Esophagus muscularis mucosa (tissue), 4 donors: ENCODE results near the gene SPDYE18. TPM values are rescaled to one million over a fixed set of nuclear protein-coding genes. Genes with fewer than 3 reads are reported as not detected.
A peak's percentile ranks its signal among the peaks of the same experiment; 100 is the strongest.
"Not testable (repeated sequence)": the region's sequence is repeated elsewhere in the genome, so short reads cannot be mapped to it uniquely, and the experiment has no call there.

Source experiments
- DNase-seq: peaks from one replicate; pipeline ENCODE4 v3.0.0-alpha.2; 2017; ENCODE audit errors: extremely low spot score
- H3K27ac ChIP-seq, 4 donors: fragments of 200-600 bp; sonication (generic); replicated peaks in 1 of 4; 1 replicate in 3 of 4; 2 replicates in 1 of 4; pipeline ENCODE4 v1.5.1; 2016 to 2019; ENCODE audit warnings: mild to moderate bottlenecking in 1 of 4
- H3K27me3 ChIP-seq, 4 donors: fragments of 200-600 bp; sonication (generic); one replicate each; pipeline versions ENCODE4 v1.5.1 to v1.6.0; 2016 to 2019
- H3K36me3 ChIP-seq, 4 donors: fragments of 200-600 bp; sonication (generic); one replicate each; pipeline ENCODE4 v1.5.1; 2016 to 2019
- H3K4me1 ChIP-seq, 4 donors: fragments of 200-600 bp; sonication (generic); one replicate each; pipeline ENCODE4 v1.5.1; 2016 to 2019
- H3K4me3 ChIP-seq, 4 donors: fragments of 200-600 bp; sonication (generic); 1 replicate in 2 of 4; 2 replicates in 2 of 4; pipeline ENCODE4 v1.5.1; 2016 to 2019; ENCODE audit warnings: mild to moderate bottlenecking in 4 of 4, moderate library complexity in 1 of 4
- H3K9me3 ChIP-seq, 4 donors: fragments of 200-600 bp; sonication (generic); 1 replicate in 3 of 4; 2 replicates in 1 of 4; pipeline ENCODE4 v1.5.1; 2016 to 2019
- WGBS: methylation state at CpG from one replicate; pipeline ENCODE4 v1.1.5; 2018; 5-methylcytosine and 5-hydroxymethylcytosine counted together
- intact Hi-C: fragments of 100-400 bp; cut with DNase I; formaldehyde crosslinking; loops from one replicate; pipeline ENCODE4 v1.15.1; 2023
- total RNA-seq, 4 donors: library from RNA; depleted of rRNA; stranded (reverse); fragments of >200 nt; gene quantifications; one replicate each; pipeline versions ENCODE4 v1.1.0 to v1.2.1, GENCODE V29; 2016

Gene SPDYE18, protein sequence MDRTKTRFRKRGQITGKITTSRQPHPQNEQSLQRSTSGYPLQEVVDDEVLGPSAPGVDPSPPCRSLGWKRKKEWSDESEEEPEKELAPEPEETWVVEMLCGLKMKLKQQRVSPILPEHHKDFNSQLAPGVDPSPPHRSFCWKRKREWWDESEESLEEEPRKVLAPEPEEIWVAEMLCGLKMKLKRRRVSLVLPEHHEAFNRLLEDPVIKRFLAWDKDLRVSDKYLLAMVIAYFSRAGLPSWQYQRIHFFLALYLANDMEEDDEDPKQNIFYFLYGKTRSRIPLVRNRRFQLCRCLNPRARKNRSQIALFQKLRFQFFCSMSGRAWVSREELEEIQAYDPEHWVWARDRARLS
- 1 to 10 TPM in 2 of 4 donors, under 1 TPM in 2; 0.32 to 2.8 (median 1.0) TPM for total RNA-seq

DNA sequence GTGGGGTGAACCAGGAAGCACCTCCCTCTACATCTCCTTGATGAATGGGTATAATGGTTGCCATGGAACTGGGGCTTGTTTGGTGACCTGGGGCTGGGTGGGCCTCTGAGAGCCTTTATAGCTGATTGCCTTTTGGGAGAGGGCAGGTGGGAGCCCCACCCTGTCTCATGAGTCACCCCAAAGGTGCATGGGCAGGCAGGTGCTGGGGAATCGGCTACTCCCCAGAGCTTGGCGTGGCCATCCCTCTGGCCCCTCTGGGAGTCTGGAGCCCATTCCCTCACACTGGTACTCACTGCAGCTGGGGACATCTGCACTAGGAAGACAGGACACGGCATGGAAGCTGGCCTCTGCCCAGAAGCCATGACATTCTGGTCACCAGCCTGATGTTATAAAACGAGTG, at the start of gene SPDYE18:
SPDYE18 (minus strand) TSS at position 2 of the 400 bp plus-strand sequence. CDS start 2,046 bp downstream, outside the sequence.
- H3K4me3 ChIP-seq, H3K9me3 ChIP-seq, H3K27me3 ChIP-seq, DNase-seq, intact Hi-C loops, H3K27ac ChIP-seq, H3K4me1 ChIP-seq: not testable (repeated sequence)
- peaks cover 0 to 17% (median 2%) of the 10 kb centered on the region in 4 donors for H3K36me3 ChIP-seq
- WGBS, result 90% methylated on average over 2 of the region's 4 CpGs

DNA sequence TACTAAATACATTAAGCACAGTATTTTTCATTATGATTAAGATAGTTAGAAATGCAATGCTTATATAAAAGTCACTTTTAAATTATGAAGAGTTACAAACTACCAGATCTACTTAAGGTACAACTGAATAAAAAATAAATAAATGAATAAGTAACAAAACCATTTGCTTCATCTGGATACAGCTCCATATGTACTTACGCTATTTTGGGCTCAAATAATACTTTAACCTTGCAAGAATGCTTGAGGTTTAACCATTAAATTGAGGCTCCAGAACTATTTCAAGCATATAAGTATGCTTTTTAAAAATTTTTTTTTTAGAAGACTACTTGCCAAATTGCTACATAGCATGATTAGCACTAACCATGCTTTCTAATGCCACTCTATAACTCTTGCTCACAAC, 46.0 kb upstream of the SPDYE18 start:
- H3K27me3 ChIP-seq, H3K9me3 ChIP-seq, H3K4me3 ChIP-seq, H3K27ac ChIP-seq, H3K36me3 ChIP-seq, intact Hi-C loops, DNase-seq: not testable (repeated sequence)
- 68% methylated on average over 1 of the region's 1 CpG for WGBS
- peaks cover 3 to 27% (median 18%) of the 10 kb centered on the region in 4 donors for H3K4me1 ChIP-seq

DNA sequence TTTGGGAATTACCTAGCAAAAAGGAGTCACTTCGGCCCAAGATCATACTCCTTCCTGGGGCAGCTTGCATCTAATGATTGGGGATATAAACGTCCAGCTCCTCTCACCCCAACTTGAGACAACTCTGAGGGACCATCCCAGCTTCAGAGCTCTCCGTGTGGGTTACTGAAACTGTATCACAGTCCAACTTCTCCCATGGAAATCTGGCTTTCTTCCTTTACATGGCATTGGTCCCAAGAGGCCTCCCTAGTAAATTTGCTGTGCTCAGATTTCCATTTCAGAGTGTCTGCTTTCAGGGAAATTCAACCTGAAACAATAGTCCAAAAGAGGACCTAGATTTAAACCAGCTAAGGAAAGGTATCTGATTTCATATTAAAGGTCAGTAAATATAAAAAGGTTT, 45.3 kb upstream of the SPDYE18 start:
- Histone ChIP-seq H3K4me1 (peaks cover 3 to 27% (median 18%) of the 10 kb centered on the region in 4 donors), H3K27ac (peak overlapping the region; percentile 47 to 57 (median 56))
- H3K27me3 ChIP-seq, H3K9me3 ChIP-seq, intact Hi-C loops, H3K36me3 ChIP-seq, H3K4me3 ChIP-seq, DNase-seq: not testable (repeated sequence)
- WGBS, result 47% methylated on average over 3 of the region's 3 CpGs

DNA sequence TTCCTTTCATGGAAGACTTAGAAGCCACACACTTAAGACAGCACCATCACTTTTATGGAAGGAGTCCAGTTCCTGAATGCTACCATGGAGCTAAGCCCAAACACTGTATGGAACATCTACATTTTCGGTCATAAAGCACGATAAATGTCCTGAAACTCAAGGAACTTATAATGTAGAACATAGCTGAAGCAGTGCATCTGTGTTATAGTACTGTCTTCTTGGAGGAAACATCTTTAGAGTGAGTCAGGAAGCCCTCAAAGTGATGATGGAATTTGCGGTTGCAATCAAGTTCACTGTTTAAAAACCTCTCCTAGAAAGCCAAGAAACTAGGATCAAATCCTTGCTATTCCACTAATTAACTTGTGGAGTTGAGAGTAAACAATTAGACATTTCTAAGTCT, 43.5 kb upstream of the SPDYE18 start:
- H3K27ac ChIP-seq, DNase-seq, H3K9me3 ChIP-seq, H3K36me3 ChIP-seq, intact Hi-C loops, H3K4me3 ChIP-seq, H3K27me3 ChIP-seq: not testable (repeated sequence)
- WGBS, result 68% methylated on average over 3 of the region's 3 CpGs
- peaks cover 3 to 22% (median 14%) of the 10 kb centered on the region in 4 donors for H3K4me1 ChIP-seq

DNA sequence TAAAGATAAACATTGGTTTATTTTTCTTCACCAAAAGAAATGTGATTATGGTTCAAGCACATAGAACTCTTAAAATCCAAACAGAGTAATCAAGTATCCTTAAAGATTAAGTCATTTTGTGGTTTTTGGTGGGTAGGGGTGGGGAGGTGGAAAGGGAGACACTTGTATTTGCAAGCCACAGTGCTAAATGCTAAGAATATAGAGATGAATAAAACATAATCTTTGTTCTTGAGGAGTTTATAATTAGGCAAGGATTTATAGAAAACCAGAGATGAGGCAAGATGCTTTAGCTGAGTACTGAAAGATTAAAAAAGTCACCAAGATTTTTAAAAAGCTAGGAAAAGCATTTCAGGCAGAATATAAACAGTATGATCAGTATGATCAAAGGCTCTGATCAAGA, 40.3 kb upstream of the SPDYE18 start:
- H3K4me1 ChIP-seq, H3K9me3 ChIP-seq, intact Hi-C loops, DNase-seq, H3K27me3 ChIP-seq, H3K36me3 ChIP-seq, H3K4me3 ChIP-seq, H3K27ac ChIP-seq: not testable (repeated sequence)

DNA sequence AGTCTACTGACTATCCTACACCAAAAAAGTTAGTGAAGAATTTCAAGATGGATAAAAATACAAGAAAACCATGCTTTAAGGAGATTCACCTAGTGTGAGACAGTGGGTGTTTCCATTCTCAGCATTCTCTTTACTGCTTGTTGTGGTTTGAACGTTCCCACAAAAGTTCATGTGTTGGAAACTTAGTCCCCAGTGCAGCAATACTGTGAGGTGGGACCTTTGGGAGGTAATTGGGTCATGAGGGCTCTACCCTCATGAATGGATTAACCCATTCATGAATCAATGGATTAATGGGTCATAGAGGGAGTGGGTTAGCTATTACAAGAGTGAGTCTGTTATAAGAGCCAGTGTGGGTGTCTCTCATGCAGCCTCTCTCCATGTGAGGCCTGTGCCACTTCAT, 38.8 kb upstream of the SPDYE18 start:
- intact Hi-C loops, H3K9me3 ChIP-seq, H3K27ac ChIP-seq, H3K4me3 ChIP-seq, H3K36me3 ChIP-seq, H3K4me1 ChIP-seq, DNase-seq, H3K27me3 ChIP-seq: not testable (repeated sequence)
- WGBS, result 88% methylated on average over 1 of the region's 1 CpG

DNA sequence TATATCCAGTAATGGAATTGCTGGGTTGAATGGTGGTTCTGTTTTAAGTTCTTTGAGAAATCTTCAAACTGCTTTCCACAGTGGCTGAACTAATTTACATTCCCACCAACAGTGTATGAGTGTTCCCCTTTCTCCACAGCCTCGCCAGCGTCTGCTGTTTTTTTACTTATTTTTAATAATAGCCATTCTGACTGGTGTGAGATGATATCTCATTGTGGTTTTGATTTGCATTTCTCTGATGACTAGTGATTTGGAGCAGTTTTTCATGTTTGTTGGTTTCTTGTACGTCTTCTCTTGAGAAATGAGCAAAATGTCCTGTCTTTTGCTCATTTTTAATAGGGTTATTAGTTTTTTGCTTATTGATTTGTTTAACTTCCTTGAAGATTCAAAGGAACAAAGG, 38.1 kb upstream of the SPDYE18 start:
- DNase-seq, intact Hi-C loops, H3K4me3 ChIP-seq, H3K27me3 ChIP-seq, H3K9me3 ChIP-seq, H3K4me1 ChIP-seq, H3K36me3 ChIP-seq, H3K27ac ChIP-seq: not testable (repeated sequence)
- WGBS, result 100% methylated on average over 1 of the region's 3 CpGs

- H3K4me3 ChIP-seq, H3K4me1 ChIP-seq, intact Hi-C loops, H3K9me3 ChIP-seq, DNase-seq, H3K27me3 ChIP-seq, H3K27ac ChIP-seq: not testable (repeated sequence)
- WGBS, result 40% methylated on average over 2 of the region's 2 CpGs
- peaks cover 0 to 12% (median 5%) of the 10 kb centered on the region in 4 donors for H3K36me3 ChIP-seq
Measured at GRCh38 chr7:77092301-77092700, 29.9 kb upstream of the SPDYE18 start.

GRCh38 chr7:77082192-77082591, 19.8 kb upstream of the SPDYE18 start:
- H3K36me3 ChIP-seq, H3K4me3 ChIP-seq, intact Hi-C loops, DNase-seq, H3K27me3 ChIP-seq, H3K4me1 ChIP-seq, H3K9me3 ChIP-seq, H3K27ac ChIP-seq: not testable (repeated sequence)
- 100% methylated on average over 1 of the region's 1 CpG for WGBS

- 77% methylated on average over 2 of the region's 2 CpGs for WGBS
- intact Hi-C loops, result not testable (repeated sequence)
Measured at GRCh38 chr7:77080236-77080635, 17.9 kb upstream of the SPDYE18 start.

DNA sequence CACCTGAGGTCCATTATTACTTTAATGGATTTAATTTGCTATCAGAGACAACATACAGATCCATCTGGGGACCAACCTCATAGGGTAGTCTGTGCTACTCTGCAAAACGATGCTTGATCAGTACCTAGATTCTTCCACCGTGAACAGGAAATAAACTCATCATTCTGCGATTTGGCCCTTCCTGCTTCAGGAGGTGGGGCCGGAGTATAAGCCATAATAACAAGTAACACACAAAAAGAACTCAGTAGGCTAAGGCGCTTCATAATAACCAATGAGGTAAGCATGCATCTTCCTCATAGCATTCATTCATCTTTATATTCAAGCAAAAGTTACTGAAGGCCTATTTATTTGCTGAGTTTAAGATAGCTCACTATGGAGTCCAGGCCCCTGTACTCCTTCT, 17.3 kb upstream of the SPDYE18 start:
- H3K4me3 ChIP-seq, H3K27ac ChIP-seq, H3K9me3 ChIP-seq, H3K4me1 ChIP-seq, H3K27me3 ChIP-seq, H3K36me3 ChIP-seq, intact Hi-C loops, DNase-seq: not testable (repeated sequence)
- no CpG with 5 or more reads among the region's 5 CpGs for WGBS

More at GRCh38 chr7:77080236-77080635, 17.9 kb upstream of the SPDYE18 start:
- H3K9me3 ChIP-seq, H3K27ac ChIP-seq, H3K4me3 ChIP-seq, H3K27me3 ChIP-seq, H3K4me1 ChIP-seq, H3K36me3 ChIP-seq, DNase-seq: not testable (repeated sequence)

- H3K27me3 ChIP-seq, H3K36me3 ChIP-seq, H3K4me1 ChIP-seq, H3K4me3 ChIP-seq, DNase-seq, intact Hi-C loops, H3K27ac ChIP-seq, H3K9me3 ChIP-seq: not testable (repeated sequence)
Measured at GRCh38 chr7:77079112-77079511, 16.8 kb upstream of the SPDYE18 start.

DNA sequence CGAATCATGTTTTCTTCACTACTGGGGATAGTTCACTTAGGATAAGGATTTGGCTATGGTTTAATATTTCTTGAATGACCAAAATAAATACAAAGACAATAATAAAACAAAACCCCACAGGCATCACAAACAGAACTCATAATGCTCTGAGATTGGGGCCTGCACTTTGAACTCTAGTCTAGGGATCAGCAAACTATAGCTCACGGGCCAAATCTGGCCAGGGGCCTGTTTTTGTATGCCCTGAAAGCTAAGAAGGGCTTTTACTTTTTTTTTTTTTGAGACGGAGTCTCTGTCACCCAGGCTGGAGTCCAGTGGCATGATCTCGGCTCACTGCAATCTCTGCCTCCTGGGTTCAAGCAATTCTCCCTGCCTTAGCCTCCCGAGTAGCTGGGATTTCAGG, 14.7 kb upstream of the SPDYE18 start:
- H3K4me3 ChIP-seq, intact Hi-C loops, H3K36me3 ChIP-seq, H3K27me3 ChIP-seq, DNase-seq, H3K27ac ChIP-seq, H3K9me3 ChIP-seq: not testable (repeated sequence)
- peaks cover 0 to 10% (median 3%) of the 10 kb centered on the region in 4 donors for H3K4me1 ChIP-seq
- WGBS, result 84% methylated on average over 5 of the region's 5 CpGs
